OCI-LY7 (cell line): ENCODE measurements around the gene SGF29. TPM values are rescaled to one million over a fixed set of nuclear protein-coding genes. Genes with fewer than 3 reads are reported as not detected.

ENCODE experiments used
- BruUV-seq: library from RNA; stranded (reverse); fragments of 400-500 nt; replicated peaks from 2 replicates; lab custom pipeline; 2021; lab: Mats Ljungman, UMichigan
- CTCF ChIA-PET: fragments of 300-600 bp; sonication (Branson Sonifier 250); formaldehyde crosslinking; loops from one replicate; lab custom pipeline; 2022; ENCODE audit warnings: antibody characterized with exemption; ENCODE audit not compliant: unreplicated experiment; lab: Charles Lee
- POLR2A ChIA-PET: fragments of 300-600 bp; sonication (Branson Sonifier 250); formaldehyde crosslinking; loops from one replicate; lab custom pipeline; 2022; ENCODE audit warnings: antibody characterized with exemption; lab: Charles Lee
- DNase-seq: peaks from one replicate; pipeline ENCODE4 v3.0.0-alpha.2; 2015; ENCODE audit warnings: low spot score
- H2AFZ ChIP-seq: fragments of 200-600 bp; sonication (generic), shearing (Covaris generic); 2 replicates; pipeline ENCODE4 v1.6.1; 2014; ENCODE audit warnings: mild to moderate bottlenecking, antibody characterized with exemption, low read length, moderate library complexity
- H3K27ac ChIP-seq: fragments of 200-600 bp; sonication (generic); 2 replicates; pipeline ENCODE4 v1.5.1; 2014; ENCODE audit warnings: mixed run types, low read depth, mild to moderate bottlenecking, moderate library complexity, low read length, inconsistent platforms; ENCODE audit not compliant: poor library complexity, severe bottlenecking
- H3K36me3 ChIP-seq: fragments of 200-600 bp; sonication (generic); 2 replicates; pipeline ENCODE4 v1.6.1; 2014; ENCODE audit warnings: mild to moderate bottlenecking, antibody characterized with exemption, low read length, moderate library complexity, mixed read lengths; ENCODE audit not compliant: insufficient read depth
- H3K4me1 ChIP-seq: fragments of 200-600 bp; sonication (generic); 2 replicates; pipeline ENCODE4 v1.5.1; 2014; ENCODE audit warnings: mild to moderate bottlenecking, low read length; ENCODE audit not compliant: insufficient read depth, poor library complexity, severe bottlenecking
- H3K4me2 ChIP-seq: fragments of 200-600 bp; sonication (generic); 2 replicates; pipeline ENCODE4 v1.6.1; 2014; ENCODE audit warnings: mild to moderate bottlenecking, low read length
- H3K4me3 ChIP-seq: fragments of 200-600 bp; sonication (generic); 2 replicates; pipeline ENCODE4 v1.5.1; 2014; ENCODE audit warnings: mild to moderate bottlenecking, low read depth, low read length; ENCODE audit not compliant: poor library complexity, severe bottlenecking
- H3K79me2 ChIP-seq: fragments of 200-600 bp; sonication (generic); 2 replicates; pipeline ENCODE4 v1.6.1; 2016; ENCODE audit warnings: low read depth, mild to moderate bottlenecking, low read length, moderate library complexity, mixed read lengths; ENCODE audit not compliant: insufficient read depth
- H3K9me2 ChIP-seq: fragments of 200-600 bp; sonication (generic); 2 replicates; pipeline ENCODE4 v1.6.1; 2016; ENCODE audit warnings: mild to moderate bottlenecking, low read length, mixed read lengths; ENCODE audit not compliant: insufficient read depth
- H3K9me3 ChIP-seq: fragments of 200-600 bp; sonication (generic); 2 replicates; pipeline ENCODE4 v1.6.1; 2014; ENCODE audit warnings: mild to moderate bottlenecking, mixed run types, low read length, mixed read lengths
- H4K20me1 ChIP-seq: fragments of 200-600 bp; sonication (generic); 2 replicates; pipeline ENCODE4 v1.6.1; 2014; ENCODE audit warnings: mild to moderate bottlenecking, antibody characterized with exemption, low read length, moderate library complexity, mixed read lengths; ENCODE audit not compliant: insufficient read depth
- CTCF ChIP-seq: fragments of 200-600 bp; sonication (generic); conservative IDR thresholded peaks from 2 replicates; pipeline ENCODE4 v1.5.1; 2014; ENCODE audit warnings: mild to moderate bottlenecking, antibody characterized with exemption, low read length, moderate library complexity, mixed read lengths
- EZH2phosphoT487 ChIP-seq: fragments of 200-600 bp; sonication (generic); IDR thresholded peaks from 2 replicates; pipeline ENCODE4 v1.6.1; 2018; ENCODE audit warnings: low read depth, borderline replicate concordance, mild to moderate bottlenecking, mixed run types, antibody characterized with exemption, low read length, moderate library complexity, mixed read lengths
- intact Hi-C: fragments of 100-400 bp; cut with micrococcal nuclease; formaldehyde crosslinking; loops from one replicate; pipeline ENCODE4 v1.10.0; 2022; ENCODE audit not compliant: unreplicated experiment
- total RNA-seq, 2 experiments: library from RNA; depleted of rRNA in 1 of 2; stranded (reverse); fragments of >200 nt in 1 of 2; shearing (Covaris generic) in 1 of 2; gene quantifications; 2 replicates each; pipeline ENCODE4 v1.2.3, GENCODE V29; 2014 to 2022

SGF29 gene
- total RNA-seq, 2 experiments from 2014 or later: 22.6 to 32.0 TPM

- Histone ChIP-seq H3K36me3 (no peaks in the 10 kb centered on the region), H3K9me3 (no peaks in the 10 kb centered on the region), H3K27ac (no peak overlapping the region), H3K4me3 (no peak overlapping the region), H4K20me1 (no peaks in the 10 kb centered on the region), H3K79me2 (no peaks in the 10 kb centered on the region), H2AFZ (no peak overlapping the region), H3K4me1 (no peaks in the 10 kb centered on the region), H3K9me2 (no peaks in the 10 kb centered on the region), H3K4me2 (no peak overlapping the region)
- intact Hi-C loops: no loop called here
- ChIA-PET POLR2A (no interaction called here), CTCF (interaction anchor here (0.6 kb wide), 1 partner anchor 28 kb away, joined by 3 read pairs; no protein-coding TSS in a partner anchor)
- no TSS peak for BruUV-seq
- DNase-seq: no peak
- TF ChIP-seq EZH2phosphoT487 (no peak), CTCF (no peak)
These were observed 13.4 kb upstream of the SGF29 start for GRCh38 chr16:28540346-28540745.

- H3K9me3 ChIP-seq: no peaks in the 10 kb centered on the region
- peak overlapping the region; percentile 16; the same call in 1 of the 2 replicates for H3K4me2 ChIP-seq
- no peaks in the 10 kb centered on the region for H3K9me2 ChIP-seq
- H2AFZ ChIP-seq: peak overlapping the region; percentile 43; the same call in 1 of the 2 replicates
- H3K36me3 ChIP-seq: no peaks in the 10 kb centered on the region
- intact Hi-C loops: no loop called here
- ChIA-PET CTCF (no interaction called here), POLR2A (no interaction called here)
- no peak for DNase-seq
- H3K4me3 ChIP-seq: no peak overlapping the region
- H3K4me1 ChIP-seq: no peaks in the 10 kb centered on the region
- no peak overlapping the region for H3K27ac ChIP-seq
- H4K20me1 ChIP-seq: no peaks in the 10 kb centered on the region
- no TSS peak for BruUV-seq
- H3K79me2 ChIP-seq: no peaks in the 10 kb centered on the region
- TF ChIP-seq CTCF: no peak
These were observed 11.1 kb upstream of the SGF29 start for GRCh38 chr16:28542646-28543045.

GRCh38 chr16:28543072-28543471 is 10.6 kb upstream of the SGF29 start:
- intact Hi-C loops: no loop called here
- Histone ChIP-seq H3K79me2 (no peaks in the 10 kb centered on the region), H3K4me1 (no peaks in the 10 kb centered on the region), H4K20me1 (no peaks in the 10 kb centered on the region), H3K4me2 (peak overlapping the region; percentile 16; the same call in 1 of the 2 replicates), H3K36me3 (no peaks in the 10 kb centered on the region), H3K9me2 (no peaks in the 10 kb centered on the region), H3K27ac (no peak overlapping the region), H3K4me3 (no peak overlapping the region), H2AFZ (peak overlapping the region; percentile 43; the same call in 1 of the 2 replicates), H3K9me3 (no peaks in the 10 kb centered on the region)
- POLR2A ChIA-PET: no interaction called here
- no TSS peak for BruUV-seq
- DNase-seq: peak; percentile 6
- CTCF ChIA-PET: no interaction called here
- TF ChIP-seq CTCF: no peak
- no peak for TF ChIP-seq EZH2phosphoT487
